Smooth muscle cell (in vitro differentiated cells): ENCODE results near the gene BOD1L2. TPM values are rescaled to one million over a fixed set of nuclear protein-coding genes. Genes with fewer than 3 reads are reported as not detected.

Experiments
- DNase-seq: peaks from one replicate; lab custom pipeline; 2025; ENCODE audit not compliant: unreplicated experiment; lab: John Stamatoyannopoulos, UW
- H2AFZ ChIP-seq: fragments of 200-600 bp; sonication (generic); 2 replicates; pipeline ENCODE4 v1.6.0; 2016; ENCODE audit warnings: antibody characterized with exemption, low read depth, mild to moderate bottlenecking
- H3F3A ChIP-seq: fragments of 200-600 bp; sonication (generic); 2 replicates; pipeline ENCODE4 v1.6.0; 2017; ENCODE audit warnings: antibody characterized with exemption, low read depth
- H3K27ac ChIP-seq: fragments of 200-600 bp; sonication (generic); 2 replicates; pipeline ENCODE4 v1.5.1; 2016; ENCODE audit warnings: low read depth, mild to moderate bottlenecking
- H3K27me3 ChIP-seq: fragments of 200-600 bp; sonication (generic); 2 replicates; pipeline ENCODE4 v1.6.1; 2016; ENCODE audit warnings: low read depth, mild to moderate bottlenecking
- H3K36me3 ChIP-seq: fragments of 200-600 bp; sonication (generic); 2 replicates; pipeline ENCODE4 v1.5.1; 2016; ENCODE audit warnings: low read depth
- H3K4me1 ChIP-seq: fragments of 200-600 bp; sonication (generic); 2 replicates; pipeline ENCODE4 v1.5.1; 2016; ENCODE audit warnings: low read depth
- H3K4me2 ChIP-seq: fragments of 200-600 bp; sonication (generic); 2 replicates; pipeline ENCODE4 v1.6.0; 2016; ENCODE audit warnings: mild to moderate bottlenecking
- H3K4me3 ChIP-seq: fragments of 200-600 bp; sonication (generic); 2 replicates; pipeline ENCODE4 v1.5.1; 2016; ENCODE audit warnings: mild to moderate bottlenecking
- H3K79me2 ChIP-seq: fragments of 200-600 bp; sonication (generic); 2 replicates; pipeline ENCODE4 v1.6.0; 2016; ENCODE audit warnings: low read depth, mild to moderate bottlenecking
- H3K9ac ChIP-seq: fragments of 200-600 bp; sonication (generic); 2 replicates; pipeline ENCODE4 v1.6.0; 2016; ENCODE audit warnings: low read depth
- H3K9me3 ChIP-seq: fragments of 200-600 bp; sonication (generic); replicated peaks from 2 replicates; pipeline ENCODE4 v1.5.1; 2016; ENCODE audit warnings: low read depth
- H4K20me1 ChIP-seq: fragments of 200-600 bp; sonication (generic); 2 replicates; pipeline ENCODE4 v1.6.0; 2016; ENCODE audit warnings: low read depth
- WGBS: methylation state at CpG from one replicate; pipeline ENCODE4 v1.1.7; 2016; ENCODE audit warnings: low lambda C conversion rate; 5-methylcytosine and 5-hydroxymethylcytosine counted together
- polyA plus RNA-seq: library from polyadenylated mRNA; unstranded; fragments of >200 nt; fragmentation: Nextera tagmentation; extraction: Ambion mirVana; gene quantifications from 2 replicates; pipeline ENCODE4 v1.2.1, GENCODE V29; 2016
- total RNA-seq: library from RNA; depleted of rRNA; stranded (reverse); fragments of >200 nt; gene quantifications from 2 replicates; pipeline ENCODE4 v1.2.3, GENCODE V29; 2014
- TF ChIP-seq, protein P1 (sequence below): fragments of 200-600 bp; sonication (generic); IDR thresholded peaks from 2 replicates; pipeline ENCODE4 v1.5.1; 2017; ENCODE audit warnings: borderline replicate concordance, mild to moderate bottlenecking, antibody characterized with exemption; ENCODE audit not compliant: insufficient read depth, poor library complexity, severe bottlenecking

Gene BOD1L2
- total and polyA plus RNA-seq, 2 experiments from 2014 or later, result not detected

DNA sequence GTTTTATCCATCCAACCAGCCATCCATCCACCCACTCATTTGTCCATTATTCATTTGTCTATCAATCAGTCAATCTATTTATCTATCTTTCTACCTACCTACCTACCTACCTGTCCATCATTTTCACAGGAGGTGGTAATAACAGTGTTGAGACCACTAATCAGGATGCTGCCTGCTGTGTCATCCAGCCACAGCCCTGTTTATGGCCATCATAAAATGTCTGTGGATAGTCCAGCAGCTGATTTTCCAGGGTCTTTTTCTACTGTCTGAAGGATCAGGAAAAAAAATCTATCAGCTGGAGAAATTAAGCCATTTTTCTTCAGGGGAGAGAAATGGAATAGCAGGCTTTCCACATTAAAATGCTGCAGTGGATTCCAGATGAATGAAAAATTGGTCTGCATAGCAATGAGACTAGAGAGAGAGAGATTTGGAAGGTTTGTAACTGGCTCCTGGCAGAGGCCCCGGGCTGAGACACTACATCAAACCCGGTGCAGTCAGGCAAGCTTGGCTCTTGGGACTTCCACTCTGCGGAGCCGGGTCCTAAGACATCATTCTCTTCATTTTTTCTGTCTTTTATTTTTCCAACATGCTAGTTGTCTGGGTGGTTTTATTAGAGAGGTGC, 33.0 kb upstream of the BOD1L2 start:
- H3K27ac ChIP-seq, result no peak overlapping the region
- H3K36me3 ChIP-seq, result no peaks in the 10 kb centered on the region
- H3K4me1 ChIP-seq, result no peaks in the 10 kb centered on the region
- H2AFZ ChIP-seq, result no peak overlapping the region
- no peak for DNase-seq
- WGBS, result 87% methylated on average over 4 of the region's 4 CpGs
- H4K20me1 ChIP-seq, result no peaks in the 10 kb centered on the region
- no peak overlapping the region for H3K4me2 ChIP-seq
- H3K79me2 ChIP-seq, result no peaks in the 10 kb centered on the region
- H3K9ac ChIP-seq, result no peak overlapping the region
- no peaks in the 10 kb centered on the region for H3F3A ChIP-seq
- no peaks in the 10 kb centered on the region for H3K27me3 ChIP-seq
- no peaks in the 10 kb centered on the region for H3K9me3 ChIP-seq
- TF ChIP-seq, protein P1, sequence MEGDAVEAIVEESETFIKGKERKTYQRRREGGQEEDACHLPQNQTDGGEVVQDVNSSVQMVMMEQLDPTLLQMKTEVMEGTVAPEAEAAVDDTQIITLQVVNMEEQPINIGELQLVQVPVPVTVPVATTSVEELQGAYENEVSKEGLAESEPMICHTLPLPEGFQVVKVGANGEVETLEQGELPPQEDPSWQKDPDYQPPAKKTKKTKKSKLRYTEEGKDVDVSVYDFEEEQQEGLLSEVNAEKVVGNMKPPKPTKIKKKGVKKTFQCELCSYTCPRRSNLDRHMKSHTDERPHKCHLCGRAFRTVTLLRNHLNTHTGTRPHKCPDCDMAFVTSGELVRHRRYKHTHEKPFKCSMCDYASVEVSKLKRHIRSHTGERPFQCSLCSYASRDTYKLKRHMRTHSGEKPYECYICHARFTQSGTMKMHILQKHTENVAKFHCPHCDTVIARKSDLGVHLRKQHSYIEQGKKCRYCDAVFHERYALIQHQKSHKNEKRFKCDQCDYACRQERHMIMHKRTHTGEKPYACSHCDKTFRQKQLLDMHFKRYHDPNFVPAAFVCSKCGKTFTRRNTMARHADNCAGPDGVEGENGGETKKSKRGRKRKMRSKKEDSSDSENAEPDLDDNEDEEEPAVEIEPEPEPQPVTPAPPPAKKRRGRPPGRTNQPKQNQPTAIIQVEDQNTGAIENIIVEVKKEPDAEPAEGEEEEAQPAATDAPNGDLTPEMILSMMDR, result no peak
- no peak overlapping the region for H3K4me3 ChIP-seq

DNA sequence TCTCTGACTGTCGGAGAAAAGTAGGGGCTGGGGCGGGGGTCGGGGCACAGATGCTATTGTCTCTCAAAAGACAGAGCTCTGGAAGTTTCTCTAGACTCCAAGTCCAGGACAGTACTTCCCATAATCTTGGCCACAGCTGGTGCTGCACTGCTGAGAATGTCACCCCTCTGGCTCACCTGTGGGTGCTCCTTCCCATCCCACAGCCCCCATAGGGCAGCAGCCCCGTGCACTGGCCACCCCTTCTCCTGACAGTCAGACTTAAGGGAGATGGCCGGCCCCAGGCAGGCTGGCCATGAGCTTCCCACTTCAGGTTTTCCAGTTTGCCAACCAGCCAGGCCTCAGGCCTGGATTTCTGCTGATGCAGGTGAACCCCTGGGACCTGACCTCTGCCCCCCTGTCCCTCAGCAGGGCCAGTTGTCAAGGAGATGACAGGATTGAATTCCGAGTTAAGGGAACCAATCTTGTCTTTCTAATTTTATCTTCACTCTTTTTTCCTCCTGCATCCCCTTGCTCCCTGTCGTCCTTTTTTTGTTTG, 30.2 kb upstream of the BOD1L2 start:
- Histone ChIP-seq H3K9me3 (no peaks in the 10 kb centered on the region), H3K4me1 (peaks cover 6% of the 10 kb centered on the region), H3K79me2 (no peaks in the 10 kb centered on the region), H3F3A (no peaks in the 10 kb centered on the region), H3K4me3 (no peak overlapping the region), H3K36me3 (no peaks in the 10 kb centered on the region), H4K20me1 (no peaks in the 10 kb centered on the region), H3K27me3 (peaks cover 8% of the 10 kb centered on the region), H3K9ac (no peak overlapping the region), H3K4me2 (no peak overlapping the region), H2AFZ (no peak overlapping the region), H3K27ac (no peak overlapping the region)
- 79% methylated on average over 7 of the region's 7 CpGs for WGBS
- DNase-seq, result no peak
- TF ChIP-seq, protein P1, result no peak

DNA sequence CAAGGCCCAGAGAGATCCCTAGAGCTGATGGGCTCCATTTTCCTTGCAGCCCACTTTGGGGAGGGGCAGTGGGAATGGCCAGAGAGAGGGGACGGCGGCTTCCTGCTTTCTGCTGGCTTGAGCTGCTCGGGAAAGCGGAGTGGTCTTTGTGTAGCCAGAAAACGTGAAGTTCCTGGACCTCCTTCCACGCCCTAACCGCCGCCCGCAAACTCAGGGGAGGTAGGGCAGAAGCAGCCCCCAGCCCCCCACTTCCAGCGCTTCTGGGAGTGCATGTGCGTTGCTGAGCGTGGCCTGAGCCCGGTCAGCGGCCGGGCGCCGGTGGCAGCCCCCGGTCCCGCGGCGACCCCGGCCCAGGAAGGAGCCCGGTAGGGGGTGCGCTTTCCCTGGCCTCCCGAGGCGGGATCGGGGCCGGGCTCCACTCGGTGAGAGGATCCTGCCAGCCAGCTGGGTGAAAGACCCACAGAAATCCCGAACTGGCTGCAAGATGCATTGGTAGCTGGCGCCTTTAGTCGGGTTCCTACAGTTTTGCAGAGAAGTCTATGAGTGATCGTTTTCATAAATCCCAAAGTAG, 25.3 kb upstream of the BOD1L2 start:
- Histone ChIP-seq H3K4me2 (peak overlapping the region; percentile 76), H3K9me3 (no peaks in the 10 kb centered on the region), H3K4me1 (peaks cover 8% of the 10 kb centered on the region), H3K36me3 (no peaks in the 10 kb centered on the region), H3K9ac (no peak overlapping the region), H4K20me1 (no peaks in the 10 kb centered on the region), H3K27ac (no peak overlapping the region), H2AFZ (no peak overlapping the region), H3K27me3 (peaks cover 28% of the 10 kb centered on the region), H3K4me3 (peak overlapping the region; percentile 30), H3F3A (no peaks in the 10 kb centered on the region), H3K79me2 (no peaks in the 10 kb centered on the region)
- TF ChIP-seq, protein P1, result peak; percentile 4
- 7% methylated on average over 32 of the region's 33 CpGs for WGBS
- DNase-seq, result no peak
